Measurements from ENCODE around the gene SSTR4.

Gene SSTR4

GRCh38 chr20:23066772-23067171 is 31.7 kb downstream of the SSTR4 start:
- no peak overlapping the region for H2BK120ac ChIP-seq (ENCODE audit: low read depth, low read length)
- no peak for DNase-seq
- H3K18ac ChIP-seq (ENCODE audit: low read depth in 1 of 2, low read length in 2 of 2), result no peak overlapping the region
- no peaks in the 10 kb centered on the region for H3K9me3 ChIP-seq (ENCODE audit: control insufficient read depth, low read length)
- no peak overlapping the region for H3K4me3 ChIP-seq (ENCODE audit: insufficient read depth in 1 of 2, low read depth in 1 of 2, low read length in 2 of 2)
- no peak overlapping the region for H3K4ac ChIP-seq (ENCODE audit: low read depth in 1 of 2, low read length in 2 of 2)
- H3K27ac ChIP-seq (ENCODE audit: low read length, poor library complexity, severe bottlenecking), result no peak overlapping the region
- H3K23ac ChIP-seq (ENCODE audit: low read length in 2 of 2), result no peak overlapping the region
- no peak overlapping the region for H2AK5ac ChIP-seq (ENCODE audit: low read length, severe bottlenecking)
- H3K14ac ChIP-seq (ENCODE audit: low read length in 2 of 2), result no peak overlapping the region
- H3K4me2 ChIP-seq (ENCODE audit: low read length, poor library complexity, severe bottlenecking), result no peak overlapping the region
- H3K9ac ChIP-seq (ENCODE audit: low read length), result no peak overlapping the region
- H3K79me1 ChIP-seq (replicated peaks; ENCODE audit: low read length, poor library complexity, severe bottlenecking), result no peaks in the 10 kb centered on the region
- H4K91ac ChIP-seq (ENCODE audit: low read length), result no peak overlapping the region
- no peak overlapping the region for H2AFZ ChIP-seq (ENCODE audit: low read depth, low read length)
- H2BK12ac ChIP-seq (ENCODE audit: low read length in 2 of 2), result no peak overlapping the region
- WGBS, result 82% methylated on average over 1 of the region's 3 CpGs
- H3K4me1 ChIP-seq (ENCODE audit: control insufficient read depth, insufficient read depth, low read depth, low read length), result peaks cover 4% of the 10 kb centered on the region
- peak overlapping the region; percentile 22 for H4K8ac ChIP-seq (ENCODE audit: low read length)
- H3K36me3 ChIP-seq (ENCODE audit: control insufficient read depth in 1 of 2, insufficient read depth in 2 of 2, low read depth in 1 of 2, low read length in 2 of 2), result no peaks in the 10 kb centered on the region
- H2BK5ac ChIP-seq (ENCODE audit: low read depth, low read length, poor library complexity, severe bottlenecking), result no peak overlapping the region
- H2BK15ac ChIP-seq (ENCODE audit: low read depth, poor library complexity, severe bottlenecking), result no peak overlapping the region
- H3K27me3 ChIP-seq (ENCODE audit: control insufficient read depth in 1 of 2, insufficient read depth in 1 of 2, low read length in 2 of 2), result no peaks in the 10 kb centered on the region

GRCh38 chr20:23068283-23068682 is 33.2 kb downstream of the SSTR4 start:
- DNase-seq, result no peak

GRCh38 chr20:23069108-23069507 is 34.0 kb downstream of the SSTR4 start:
- Histone ChIP-seq H3K4ac (ENCODE audit: low read depth in 1 of 2, low read length in 2 of 2) (no peak overlapping the region), H2BK15ac (ENCODE audit: low read depth, poor library complexity, severe bottlenecking) (no peak overlapping the region), H3K23ac (ENCODE audit: low read length in 2 of 2) (no peak overlapping the region), H3K9ac (ENCODE audit: low read length) (no peak overlapping the region), H3K27ac (ENCODE audit: low read length, poor library complexity, severe bottlenecking) (no peak overlapping the region), H4K8ac (ENCODE audit: low read length) (no peak overlapping the region), H3K79me1 (replicated peaks; ENCODE audit: low read length, poor library complexity, severe bottlenecking) (no peaks in the 10 kb centered on the region), H2AFZ (ENCODE audit: low read depth, low read length) (no peak overlapping the region), H3K9me3 (ENCODE audit: control insufficient read depth, low read length) (no peaks in the 10 kb centered on the region), H4K91ac (ENCODE audit: low read length) (no peak overlapping the region), H2BK5ac (ENCODE audit: low read depth, low read length, poor library complexity, severe bottlenecking) (no peak overlapping the region), H2BK120ac (ENCODE audit: low read depth, low read length) (no peak overlapping the region), H3K14ac (ENCODE audit: low read length in 2 of 2) (no peak overlapping the region), H2BK12ac (ENCODE audit: low read length in 2 of 2) (no peak overlapping the region), H3K4me3 (ENCODE audit: insufficient read depth in 1 of 2, low read depth in 1 of 2, low read length in 2 of 2) (no peak overlapping the region), H3K18ac (ENCODE audit: low read depth in 1 of 2, low read length in 2 of 2) (no peak overlapping the region), H3K36me3 (ENCODE audit: control insufficient read depth in 1 of 2, insufficient read depth in 2 of 2, low read depth in 1 of 2, low read length in 2 of 2) (no peaks in the 10 kb centered on the region), H2AK5ac (ENCODE audit: low read length, severe bottlenecking) (no peak overlapping the region), H3K4me1 (ENCODE audit: control insufficient read depth, insufficient read depth, low read depth, low read length) (no peaks in the 10 kb centered on the region), H3K27me3 (ENCODE audit: control insufficient read depth in 1 of 2, insufficient read depth in 1 of 2, low read length in 2 of 2) (no peaks in the 10 kb centered on the region), H3K4me2 (ENCODE audit: low read length, poor library complexity, severe bottlenecking) (no peak overlapping the region)
- no CpG with 5 or more reads among the region's 2 CpGs for WGBS
- DNase-seq, result no peak

More at GRCh38 chr20:23068283-23068682, 33.2 kb downstream of the SSTR4 start:
- H2AK5ac ChIP-seq (ENCODE audit: low read length, severe bottlenecking), result no peak overlapping the region
- H2AFZ ChIP-seq (ENCODE audit: low read depth, low read length), result no peak overlapping the region
- no peaks in the 10 kb centered on the region for H3K27me3 ChIP-seq (ENCODE audit: control insufficient read depth in 1 of 2, insufficient read depth in 1 of 2, low read length in 2 of 2)
- H3K27ac ChIP-seq (ENCODE audit: low read length, poor library complexity, severe bottlenecking), result no peak overlapping the region
- no peak overlapping the region for H2BK12ac ChIP-seq (ENCODE audit: low read length in 2 of 2)
- H3K14ac ChIP-seq (ENCODE audit: low read length in 2 of 2), result no peak overlapping the region
- H3K9ac ChIP-seq (ENCODE audit: low read length), result no peak overlapping the region
- H3K4me2 ChIP-seq (ENCODE audit: low read length, poor library complexity, severe bottlenecking), result no peak overlapping the region
- no peak overlapping the region for H2BK15ac ChIP-seq (ENCODE audit: low read depth, poor library complexity, severe bottlenecking)
- H3K23ac ChIP-seq (ENCODE audit: low read length in 2 of 2), result no peak overlapping the region
- no peak overlapping the region for H4K8ac ChIP-seq (ENCODE audit: low read length)
- no peaks in the 10 kb centered on the region for H3K9me3 ChIP-seq (ENCODE audit: control insufficient read depth, low read length)
- no peak overlapping the region for H2BK120ac ChIP-seq (ENCODE audit: low read depth, low read length)
- no peak overlapping the region for H3K18ac ChIP-seq (ENCODE audit: low read depth in 1 of 2, low read length in 2 of 2)
- H3K4me1 ChIP-seq (ENCODE audit: control insufficient read depth, insufficient read depth, low read depth, low read length), result no peaks in the 10 kb centered on the region
- H3K79me1 ChIP-seq (replicated peaks; ENCODE audit: low read length, poor library complexity, severe bottlenecking), result no peaks in the 10 kb centered on the region
- no peak overlapping the region for H3K4ac ChIP-seq (ENCODE audit: low read depth in 1 of 2, low read length in 2 of 2)
- WGBS, result 100% methylated on average over 1 of the region's 1 CpG
- H3K36me3 ChIP-seq (ENCODE audit: control insufficient read depth in 1 of 2, insufficient read depth in 2 of 2, low read depth in 1 of 2, low read length in 2 of 2), result no peaks in the 10 kb centered on the region
- no peak overlapping the region for H4K91ac ChIP-seq (ENCODE audit: low read length)
- H2BK5ac ChIP-seq (ENCODE audit: low read depth, low read length, poor library complexity, severe bottlenecking), result no peak overlapping the region
- no peak overlapping the region for H3K4me3 ChIP-seq (ENCODE audit: insufficient read depth in 1 of 2, low read depth in 1 of 2, low read length in 2 of 2)

GRCh38 chr20:23071398-23071797 is 36.3 kb downstream of the SSTR4 start:
- H3K9me3 ChIP-seq (ENCODE audit: control insufficient read depth, low read length), result no peaks in the 10 kb centered on the region
- no peak overlapping the region for H4K8ac ChIP-seq (ENCODE audit: low read length)
- no CpG with 5 or more reads among the region's 3 CpGs for WGBS
- H2BK12ac ChIP-seq (ENCODE audit: low read length in 2 of 2), result no peak overlapping the region
- no peak overlapping the region for H2AFZ ChIP-seq (ENCODE audit: low read depth, low read length)
- no peak overlapping the region for H3K14ac ChIP-seq (ENCODE audit: low read length in 2 of 2)
- no peak overlapping the region for H2BK120ac ChIP-seq (ENCODE audit: low read depth, low read length)
- H3K23ac ChIP-seq (ENCODE audit: low read length in 2 of 2), result no peak overlapping the region
- H3K79me1 ChIP-seq (replicated peaks; ENCODE audit: low read length, poor library complexity, severe bottlenecking), result no peaks in the 10 kb centered on the region
- H3K4ac ChIP-seq (ENCODE audit: low read depth in 1 of 2, low read length in 2 of 2), result no peak overlapping the region
- no peak overlapping the region for H4K91ac ChIP-seq (ENCODE audit: low read length)
- H3K18ac ChIP-seq (ENCODE audit: low read depth in 1 of 2, low read length in 2 of 2), result no peak overlapping the region
- H2BK15ac ChIP-seq (ENCODE audit: low read depth, poor library complexity, severe bottlenecking), result no peak overlapping the region
- H3K4me2 ChIP-seq (ENCODE audit: low read length, poor library complexity, severe bottlenecking), result no peak overlapping the region
- H3K36me3 ChIP-seq (ENCODE audit: control insufficient read depth in 1 of 2, insufficient read depth in 2 of 2, low read depth in 1 of 2, low read length in 2 of 2), result no peaks in the 10 kb centered on the region
- no peak overlapping the region for H2BK5ac ChIP-seq (ENCODE audit: low read depth, low read length, poor library complexity, severe bottlenecking)
- H3K4me3 ChIP-seq (ENCODE audit: insufficient read depth in 1 of 2, low read depth in 1 of 2, low read length in 2 of 2), result no peak overlapping the region
- DNase-seq, result no peak
- no peak overlapping the region for H3K9ac ChIP-seq (ENCODE audit: low read length)
- no peaks in the 10 kb centered on the region for H3K27me3 ChIP-seq (ENCODE audit: control insufficient read depth in 1 of 2, insufficient read depth in 1 of 2, low read length in 2 of 2)
- H3K4me1 ChIP-seq (ENCODE audit: control insufficient read depth, insufficient read depth, low read depth, low read length), result no peaks in the 10 kb centered on the region
- no peak overlapping the region for H2AK5ac ChIP-seq (ENCODE audit: low read length, severe bottlenecking)
- no peak overlapping the region for H3K27ac ChIP-seq (ENCODE audit: low read length, poor library complexity, severe bottlenecking)

All from mesenchymal stem cell (in vitro differentiated cells and primary cell).